Fibroblast of skin of left biceps (primary cell): ENCODE measurements around the gene ENO1.
A peak's percentile ranks its signal among the peaks of the same experiment; 100 is the strongest.
"Not testable (repeated sequence)": the region's sequence is repeated elsewhere in the genome, so short reads cannot be mapped to it uniquely, and the experiment has no call there.

Experiments
- DNase-seq, 2 experiments: peaks; one replicate each; pipeline ENCODE4 v3.0.0-alpha.2; 2013; ENCODE audit warnings: low read depth in 2 of 2

Gene ENO1

GRCh38 chr1:8845104-8846097 lies 33.1 kb downstream of the ENO1 start:
- DNase-seq = no peak

GRCh38 chr1:8844501-8845006 lies 33.9 kb downstream of the ENO1 start:
- DNase-seq = no peak

- DNase-seq = no peak
Observed at GRCh38 chr1:8841395-8841794, 37.1 kb downstream of the ENO1 start.

- DNase-seq = no peak
Observed at GRCh38 chr1:8839990-8840389, 38.5 kb downstream of the ENO1 start.

- no peak for DNase-seq
Observed at GRCh38 chr1:8835941-8836643, 42.4 kb downstream of the ENO1 start.

- DNase-seq = no peak
Observed at GRCh38 chr1:8831340-8831739, 47.1 kb downstream of the ENO1 start.

GRCh38 chr1:8830732-8831131 lies 47.8 kb downstream of the ENO1 start:
- DNase-seq = not testable (repeated sequence)

- DNase-seq = no peak
Observed at GRCh38 chr1:8825985-8826481, 52.5 kb downstream of the ENO1 start.

GRCh38 chr1:8823295-8823664 lies 55.2 kb downstream of the ENO1 start:
- no peak for DNase-seq

- peak; percentile 81 for DNase-seq
Observed at GRCh38 chr1:8822373-8823294, 55.9 kb downstream of the ENO1 start.

- no peak for DNase-seq
Observed at GRCh38 chr1:8821084-8821483, 57.4 kb downstream of the ENO1 start.

- not testable (repeated sequence) for DNase-seq
Observed at GRCh38 chr1:8818789-8819188, 59.7 kb downstream of the ENO1 start.

- DNase-seq = peak; percentile 53 to 56
Observed at GRCh38 chr1:8818325-8818775, 60.1 kb downstream of the ENO1 start.

- DNase-seq = peak; percentile 89 to 90
Observed at GRCh38 chr1:8817412-8818324, 60.8 kb downstream of the ENO1 start, which contains the start of gene RERE. Gene RERE (minus strand): TSS chr1:8817640.

- DNase-seq = no peak
Observed at GRCh38 chr1:8816831-8817411, 61.6 kb downstream of the ENO1 start.

- no peak for DNase-seq
Observed at GRCh38 chr1:8816264-8816663, 62.2 kb downstream of the ENO1 start.

- no peak for DNase-seq
Observed at GRCh38 chr1:8815582-8816151, 62.8 kb downstream of the ENO1 start.

- DNase-seq = no peak
Observed at GRCh38 chr1:8814865-8815264, 63.6 kb downstream of the ENO1 start.

- no peak for DNase-seq
Observed at GRCh38 chr1:8813991-8814390, 64.5 kb downstream of the ENO1 start.
